Activated naive CD4-positive, alpha-beta T cell treated with anti-CD3 and anti-CD28 coated beads for 36 hours (primary cell): ENCODE measurements around the gene FCAMR. TPM values are rescaled to one million over a fixed set of nuclear protein-coding genes. Genes with fewer than 3 reads are reported as not detected.

Source experiments
- CTCF ChIA-PET: fragments of 350-600 bp; sonication (Branson Sonifier 250); formaldehyde crosslinking; loops from one replicate; lab custom pipeline; 2021; ENCODE audit warnings: antibody characterized with exemption; lab: Charles Lee
- DNase-seq: peaks from one replicate; pipeline ENCODE4 v3.0.0-alpha.2; 2020
- H3K27ac Mint-ChIP-seq: one replicate; pipeline ENCODE4 v1.8.0; 2021; ENCODE audit warnings: mild to moderate bottlenecking, mixed read lengths
- H3K27me3 Mint-ChIP-seq: one replicate; pipeline ENCODE4 v1.8.0; 2021; ENCODE audit warnings: low read depth, mixed read lengths
- H3K36me3 Mint-ChIP-seq: one replicate; pipeline ENCODE4 v1.8.0; 2021; ENCODE audit warnings: low read depth, mixed read lengths
- H3K4me1 Mint-ChIP-seq: one replicate; pipeline ENCODE4 v1.8.0; 2021; ENCODE audit warnings: low read depth, mixed read lengths
- H3K4me3 Mint-ChIP-seq: one replicate; pipeline ENCODE4 v1.8.0; 2021; ENCODE audit warnings: mild to moderate bottlenecking, moderate library complexity, mixed read lengths
- H3K9me3 Mint-ChIP-seq: one replicate; pipeline ENCODE4 v1.8.0; 2021; ENCODE audit warnings: mixed read lengths
- intact Hi-C: fragments of 100-400 bp; cut with micrococcal nuclease; formaldehyde crosslinking; loops from one replicate; pipeline ENCODE4 v1.15.1; 2023
- total RNA-seq, 2 experiments: library from RNA; stranded (reverse); gene quantifications; one replicate each; pipeline ENCODE4 v1.2.3, GENCODE V29; 2021

The FCAMR gene
- total RNA-seq, 2 experiments from 2014 or later: not detected

GRCh38 chr1:206915030-206915735 lies 55.1 kb downstream of the FCAMR start:
- Mint-ChIP-seq H3K27me3 (no peaks in the 10 kb centered on the region), H3K9me3 (no peaks in the 10 kb centered on the region), H3K36me3 (peaks cover 26% of the 10 kb centered on the region), H3K4me1 (peaks cover 75% of the 10 kb centered on the region), H3K27ac (peak overlapping the region; percentile 82), H3K4me3 (peak overlapping the region; percentile 59)
- intact Hi-C loops: loop anchor here (5.0 kb wide), 1 partner anchor 448 kb away; no protein-coding TSS in a partner anchor
- no peak for DNase-seq
- CTCF ChIA-PET: interaction anchor here (0.7 to 12.6 kb wide), 13 partner anchors 16 to 189 kb away, joined by 3 to 219 read pairs (median 13); partner anchors contain the start of genes IL20 and IL24

- no peak overlapping the region for H3K4me3 Mint-ChIP-seq
- H3K9me3 Mint-ChIP-seq: no peaks in the 10 kb centered on the region
- intact Hi-C loops: loop anchor here (2.0 kb wide), 2 partner anchors 305 to 585 kb away; no protein-coding TSS in a partner anchor
- peaks cover 80% of the 10 kb centered on the region for H3K4me1 Mint-ChIP-seq
- CTCF ChIA-PET: interaction anchor here (0.6 to 12.6 kb wide), 12 partner anchors 8 to 249 kb away, joined by 3 to 219 read pairs (median 44); partner anchors contain the start of genes FCMR and IL20
- H3K27ac Mint-ChIP-seq: no peak overlapping the region
- peaks cover 24% of the 10 kb centered on the region for H3K36me3 Mint-ChIP-seq
- no peaks in the 10 kb centered on the region for H3K27me3 Mint-ChIP-seq
- DNase-seq: no peak
Observed at GRCh38 chr1:206913766-206914537, 56.3 kb downstream of the FCAMR start.

- H3K9me3 Mint-ChIP-seq: no peaks in the 10 kb centered on the region
- H3K36me3 Mint-ChIP-seq: peaks cover 29% of the 10 kb centered on the region
- intact Hi-C loops: loop anchor here (1.0 to 2.0 kb wide), 8 partner anchors 21 to 586 kb away; partner anchors contain the start of gene DYRK3
- peak overlapping the region; percentile 47 for H3K27ac Mint-ChIP-seq
- DNase-seq: peak; percentile 81
- no peak overlapping the region for H3K4me3 Mint-ChIP-seq
- peaks cover 84% of the 10 kb centered on the region for H3K4me1 Mint-ChIP-seq
- no peaks in the 10 kb centered on the region for H3K27me3 Mint-ChIP-seq
- CTCF ChIA-PET: interaction anchor here (0.6 to 12.6 kb wide), 59 partner anchors 9 to 361 kb away, joined by 3 to 219 read pairs (median 6); partner anchors contain the start of genes DYRK3, FCMR, IL10 and IL19
Observed at GRCh38 chr1:206912445-206913095, 57.7 kb downstream of the FCAMR start.

GRCh38 chr1:206911064-206911663 lies 59.1 kb downstream of the FCAMR start:
- Mint-ChIP-seq H3K27ac (no peak overlapping the region), H3K36me3 (peaks cover 28% of the 10 kb centered on the region), H3K4me3 (no peak overlapping the region), H3K27me3 (no peaks in the 10 kb centered on the region), H3K4me1 (peaks cover 84% of the 10 kb centered on the region), H3K9me3 (no peaks in the 10 kb centered on the region)
- intact Hi-C loops: loop anchor here (1.0 kb wide), 3 partner anchors 20 to 177 kb away; partner anchors contain the start of gene IL20
- CTCF ChIA-PET: interaction anchor here (0.7 to 12.6 kb wide), 38 partner anchors 10 to 589 kb away, joined by 3 to 219 read pairs (median 10); partner anchors contain the start of genes DYRK3, FCMR, IL19 and IL20
- DNase-seq: peak; percentile 63

- Mint-ChIP-seq H3K27me3 (no peaks in the 10 kb centered on the region), H3K4me1 (peaks cover 84% of the 10 kb centered on the region), H3K27ac (peak overlapping the region; percentile 16), H3K9me3 (no peaks in the 10 kb centered on the region), H3K4me3 (peak overlapping the region; percentile 46), H3K36me3 (peaks cover 30% of the 10 kb centered on the region)
- intact Hi-C loops: loop anchor here (5.0 kb wide), 1 partner anchor 438 kb away; the partner anchor contains the start of gene IKBKE
- DNase-seq: no peak
- CTCF ChIA-PET: interaction anchor here (0.9 to 3.6 kb wide), 23 partner anchors 7 to 1136 kb away, joined by 3 to 54 read pairs (median 6); partner anchors contain the start of genes FCMR and IL20
Observed at GRCh38 chr1:206909883-206910318, 60.4 kb downstream of the FCAMR start.

- no peaks in the 10 kb centered on the region for H3K9me3 Mint-ChIP-seq
- peak overlapping the region; percentile 82 for H3K27ac Mint-ChIP-seq
- peaks cover 84% of the 10 kb centered on the region for H3K4me1 Mint-ChIP-seq
- peaks cover 35% of the 10 kb centered on the region for H3K36me3 Mint-ChIP-seq
- intact Hi-C loops: loop anchor here (5.0 kb wide), 1 partner anchor 437 kb away; the partner anchor contains the start of gene IKBKE
- no peaks in the 10 kb centered on the region for H3K27me3 Mint-ChIP-seq
- DNase-seq: peak; percentile 81
- CTCF ChIA-PET: interaction anchor here (0.6 to 3.6 kb wide), 39 partner anchors 8 to 1135 kb away, joined by 3 to 54 read pairs (median 5); partner anchors contain the start of genes DYRK3, FCMR, IL19 and IL20
- peak overlapping the region; percentile 79 for H3K4me3 Mint-ChIP-seq
Observed at GRCh38 chr1:206909161-206909882, 60.9 kb downstream of the FCAMR start.

- Mint-ChIP-seq H3K4me3 (peak overlapping the region; percentile 17), H3K27me3 (no peaks in the 10 kb centered on the region), H3K36me3 (peaks cover 47% of the 10 kb centered on the region), H3K27ac (peak overlapping the region; percentile 6), H3K4me1 (peaks cover 86% of the 10 kb centered on the region), H3K9me3 (no peaks in the 10 kb centered on the region)
- CTCF ChIA-PET: interaction anchor here (0.6 to 3.6 kb wide), 16 partner anchors 17 to 593 kb away, joined by 3 to 54 read pairs (median 6); partner anchors contain the start of genes IL19 and IL20
- intact Hi-C loops: loop anchor here (5.0 kb wide), 1 partner anchor 436 kb away; the partner anchor contains the start of gene IKBKE
- DNase-seq: no peak
Observed at GRCh38 chr1:206908038-206908437, 62.2 kb downstream of the FCAMR start.

Other genes starting within 250 kb of the FCAMR start
- gene IL19, start 199.7 kb downstream of the FCAMR start, total RNA-seq: not detected
- gene IL10, start 198.0 kb downstream of the FCAMR start, total RNA-seq: not detected
- gene IL20, start 104.8 kb downstream of the FCAMR start, total RNA-seq: under 1 TPM in 1 of 2 experiments, not detected in 1; 0.31 TPM
- 10 to 100 TPM; 44.0 to 46.7 TPM for gene IL24, start 73.0 kb downstream of the FCAMR start, total RNA-seq
- 10 to 100 TPM; 49.6 to 52.1 TPM for gene FCMR, start 48.5 kb downstream of the FCAMR start, total RNA-seq
- gene PIGR, start 24.0 kb downstream of the FCAMR start, total RNA-seq: under 1 TPM in 1 of 2 experiments, not detected in 1; 0.10 TPM
- not detected for gene C1orf116, start 62.3 kb upstream of the FCAMR start, total RNA-seq
- gene YOD1, start 80.7 kb upstream of the FCAMR start, total RNA-seq: 1 to 10 TPM; 8.6 to 8.8 TPM
- 1 to 10 TPM; 3.4 to 6.2 TPM for gene PFKFB2, start 82.8 kb upstream of the FCAMR start, total RNA-seq
- 1 to 10 TPM in 1 of 2 experiments, under 1 TPM in 1; 0.81 to 1.1 TPM for gene C4BPB, start 118.4 kb upstream of the FCAMR start, total RNA-seq
- gene C4BPA, start 133.8 kb upstream of the FCAMR start, total RNA-seq: not detected